Neuron (in vitro differentiated cells): Measurements from ENCODE around the gene ZNF32.

Experiments used
- H2AFZ ChIP-seq: one replicate; pipeline ENCODE4 v1.6.1; 2013; ENCODE audit warnings: low read depth, mild to moderate bottlenecking, inconsistent platforms, low read length, moderate library complexity
- H3K27me3 ChIP-seq: one replicate; pipeline ENCODE4 v1.6.1; 2013; ENCODE audit warnings: low read length; ENCODE audit not compliant: insufficient read depth
- H3K36me3 ChIP-seq: one replicate; pipeline ENCODE4 v1.6.1; 2013; ENCODE audit warnings: low read length; ENCODE audit not compliant: insufficient read depth
- H3K4me1 ChIP-seq: one replicate; pipeline ENCODE4 v1.6.1; 2013; ENCODE audit warnings: low read length; ENCODE audit not compliant: insufficient read depth
- H3K4me3 ChIP-seq: 2 replicates; pipeline ENCODE4 v1.5.1; 2013; ENCODE audit warnings: mild to moderate bottlenecking, low read length, moderate library complexity
- H3K9me3 ChIP-seq: one replicate; pipeline ENCODE4 v1.6.1; 2013; ENCODE audit warnings: low read length

ZNF32 gene

DNA sequence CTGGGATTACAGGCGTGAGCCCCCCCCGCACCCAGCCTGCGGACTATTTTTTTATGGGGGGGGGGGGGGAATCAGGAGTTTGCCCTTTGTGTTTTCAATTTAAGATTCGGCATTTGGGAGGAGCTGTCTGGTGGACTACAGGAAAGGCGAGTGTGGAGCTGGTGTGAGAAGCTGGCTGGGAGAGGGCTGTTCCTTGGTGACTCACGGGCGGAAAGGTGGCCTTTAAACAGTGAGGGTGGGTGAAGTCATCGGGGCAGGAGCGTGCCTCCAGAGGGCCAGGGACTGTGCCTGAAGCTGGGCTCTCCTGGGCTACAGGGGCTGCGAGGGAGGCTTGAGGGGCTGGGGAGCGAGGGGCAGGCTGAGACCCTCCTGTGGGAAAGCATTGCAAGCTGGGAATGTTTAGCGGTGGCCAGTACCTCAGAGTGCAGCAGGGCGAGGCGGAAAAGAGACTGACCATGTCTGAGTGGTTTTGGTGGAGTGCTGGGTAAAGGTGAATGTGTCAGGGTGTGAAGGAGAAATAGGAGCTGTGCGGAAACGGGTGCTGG lies 39.7 kb upstream of the ZNF32 start:
- no peak overlapping the region for H3K4me3 ChIP-seq
- H2AFZ ChIP-seq: no peak overlapping the region
- peaks cover 22% of the 10 kb centered on the region for H3K27me3 ChIP-seq
- no peaks in the 10 kb centered on the region for H3K9me3 ChIP-seq
- no peaks in the 10 kb centered on the region for H3K4me1 ChIP-seq
- no peaks in the 10 kb centered on the region for H3K36me3 ChIP-seq

DNA sequence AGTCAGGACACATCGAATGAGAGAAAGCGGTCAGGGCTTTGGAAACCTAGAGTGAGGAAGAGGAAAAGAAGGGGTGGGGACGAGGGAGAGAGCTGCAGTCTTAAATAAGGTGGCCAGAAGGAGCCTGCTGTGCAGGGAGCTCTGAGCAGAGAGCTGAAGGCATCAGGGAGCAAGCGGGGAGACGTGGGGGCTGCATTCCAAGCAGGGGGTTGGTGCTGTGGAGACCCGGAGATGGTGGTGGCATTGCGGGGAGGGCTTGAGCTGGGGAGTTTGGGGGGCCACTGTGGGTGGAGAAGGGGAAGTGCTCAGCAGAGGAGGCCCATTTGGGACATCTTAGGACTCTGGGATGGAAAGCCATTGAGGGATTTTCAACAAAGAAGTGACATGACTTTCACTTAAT lies 38.7 kb upstream of the ZNF32 start:
- Histone ChIP-seq H3K36me3 (no peaks in the 10 kb centered on the region), H3K4me1 (no peaks in the 10 kb centered on the region), H3K4me3 (no peak overlapping the region), H2AFZ (no peak overlapping the region), H3K27me3 (peaks cover 13% of the 10 kb centered on the region), H3K9me3 (no peaks in the 10 kb centered on the region)

DNA sequence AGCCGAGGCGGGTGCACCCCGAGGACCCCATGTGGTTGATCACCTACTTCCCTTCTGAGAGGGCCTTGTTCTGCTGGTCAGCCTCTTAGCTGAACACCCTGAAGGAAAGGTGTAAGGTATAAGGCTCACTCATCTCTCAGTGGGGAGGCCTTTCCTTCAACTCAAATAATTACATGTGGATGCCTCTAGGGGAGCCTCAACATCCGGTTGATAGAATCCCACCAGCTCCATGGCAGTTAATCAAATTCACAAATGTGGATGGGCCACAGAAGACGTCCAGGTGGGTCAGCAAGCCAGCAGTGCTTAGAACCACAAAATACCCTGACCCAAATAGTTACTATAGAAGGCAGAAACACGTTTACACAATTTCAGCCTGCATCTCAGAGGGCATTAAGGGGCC lies 37.7 kb upstream of the ZNF32 start:
- Histone ChIP-seq H3K4me1 (no peaks in the 10 kb centered on the region), H3K4me3 (no peak overlapping the region), H3K9me3 (no peaks in the 10 kb centered on the region), H3K27me3 (peaks cover 3% of the 10 kb centered on the region), H2AFZ (no peak overlapping the region), H3K36me3 (no peaks in the 10 kb centered on the region)

DNA sequence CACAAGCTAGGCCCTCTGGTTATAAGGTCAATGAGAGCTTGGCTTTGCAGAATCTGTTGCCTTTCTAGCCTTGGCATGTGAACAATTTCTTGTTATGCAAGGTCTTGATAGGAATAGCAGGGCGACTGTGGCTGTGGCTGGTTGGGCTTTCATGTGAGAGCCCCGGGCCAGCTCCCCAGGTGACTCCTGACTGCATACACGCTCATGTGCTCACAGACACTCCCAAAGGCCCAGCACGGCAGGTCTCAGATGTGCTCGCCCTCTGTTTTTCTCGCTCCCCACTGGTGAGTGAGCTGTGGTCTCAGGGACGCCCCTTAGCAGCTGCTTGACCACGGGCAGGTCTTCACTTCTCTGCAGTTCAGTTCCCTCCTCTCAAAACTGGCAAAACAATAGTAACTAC lies 37.1 kb upstream of the ZNF32 start:
- Histone ChIP-seq H3K9me3 (no peaks in the 10 kb centered on the region), H3K27me3 (peaks cover under 1% of the 10 kb centered on the region), H2AFZ (no peak overlapping the region), H3K4me3 (no peak overlapping the region), H3K36me3 (no peaks in the 10 kb centered on the region), H3K4me1 (no peaks in the 10 kb centered on the region)

DNA sequence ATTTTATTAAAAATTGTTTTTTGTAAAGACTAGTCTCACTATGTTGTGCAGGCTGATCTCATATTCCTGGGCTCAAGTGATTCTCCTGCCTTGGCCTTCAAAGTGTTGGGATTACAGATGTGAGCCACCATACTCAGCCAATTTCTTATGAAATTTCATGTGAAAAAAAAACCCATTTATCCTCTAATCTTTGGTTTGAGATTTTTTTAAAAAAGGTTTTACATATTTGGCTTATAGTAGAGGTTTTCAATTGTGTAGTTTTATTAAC lies 35.5 kb upstream of the ZNF32 start:
- no peak overlapping the region for H3K4me3 ChIP-seq
- no peaks in the 10 kb centered on the region for H3K36me3 ChIP-seq
- H3K4me1 ChIP-seq: no peaks in the 10 kb centered on the region
- H2AFZ ChIP-seq: no peak overlapping the region
- peaks cover 4% of the 10 kb centered on the region for H3K27me3 ChIP-seq
- no peaks in the 10 kb centered on the region for H3K9me3 ChIP-seq

DNA sequence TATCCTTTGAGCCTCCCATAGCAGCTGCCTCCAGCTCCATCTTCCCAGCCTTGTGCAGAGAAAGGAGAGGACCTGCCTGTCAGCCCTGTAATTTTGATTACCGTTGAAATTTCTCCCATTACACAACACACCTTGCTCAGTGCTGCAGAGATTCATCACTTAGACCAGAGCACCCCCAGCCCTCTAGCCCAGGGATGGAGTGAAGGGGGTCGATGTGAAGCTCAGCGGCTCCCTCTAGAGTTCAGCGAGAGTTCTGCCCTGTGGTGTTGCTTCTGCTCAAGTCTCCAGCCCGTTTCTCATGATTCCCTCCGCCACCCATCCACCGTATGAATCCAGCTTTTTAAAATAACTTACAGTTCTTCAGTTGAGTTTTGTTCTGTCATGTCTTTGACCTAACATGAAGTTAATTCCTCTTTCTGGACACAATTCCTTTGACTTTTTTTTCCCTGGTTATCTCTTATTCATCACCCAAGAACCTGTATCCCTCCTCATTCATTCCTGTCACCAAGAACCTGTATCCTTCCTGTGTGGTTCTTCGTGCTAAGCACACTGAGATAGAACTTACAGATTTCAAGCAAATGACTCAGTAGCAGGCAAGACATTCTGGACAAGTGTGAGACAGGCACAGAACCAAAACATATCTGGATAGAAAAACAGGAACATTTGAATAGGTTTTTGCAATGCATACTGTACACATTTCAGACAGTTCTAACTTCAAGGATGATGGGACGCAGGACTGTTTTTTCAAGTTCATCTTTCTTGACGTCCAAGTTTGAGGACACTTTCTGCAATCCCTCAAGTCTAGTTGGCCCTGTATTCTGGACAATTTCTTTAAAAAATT lies 35.0 kb upstream of the ZNF32 start:
- no peak overlapping the region for H3K4me3 ChIP-seq
- H3K9me3 ChIP-seq: no peaks in the 10 kb centered on the region
- no peaks in the 10 kb centered on the region for H3K36me3 ChIP-seq
- H3K4me1 ChIP-seq: no peaks in the 10 kb centered on the region
- H3K27me3 ChIP-seq: peaks cover 4% of the 10 kb centered on the region
- H2AFZ ChIP-seq: no peak overlapping the region

DNA sequence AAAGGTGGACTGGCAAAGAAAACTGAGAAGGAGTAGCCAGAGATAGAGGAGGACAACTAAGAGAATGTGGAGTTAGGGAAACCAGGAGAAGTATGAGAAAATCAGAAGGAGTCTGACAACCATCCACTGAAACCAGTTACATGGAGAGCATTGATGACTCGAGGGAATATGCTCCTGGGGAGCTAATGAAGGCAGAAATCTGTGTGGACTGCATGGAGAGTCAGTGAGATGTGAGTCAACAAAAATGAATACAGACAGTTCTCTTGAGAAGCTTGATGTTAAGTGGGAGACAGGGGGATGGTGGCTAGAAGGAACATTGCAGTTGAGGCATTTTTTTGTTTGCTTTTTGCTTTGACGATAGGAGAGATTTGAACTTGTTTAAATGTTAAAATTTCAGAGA lies 34.3 kb upstream of the ZNF32 start:
- no peak overlapping the region for H2AFZ ChIP-seq
- no peaks in the 10 kb centered on the region for H3K36me3 ChIP-seq
- no peak overlapping the region for H3K4me3 ChIP-seq
- H3K4me1 ChIP-seq: no peaks in the 10 kb centered on the region
- H3K27me3 ChIP-seq: peaks cover 4% of the 10 kb centered on the region
- H3K9me3 ChIP-seq: no peaks in the 10 kb centered on the region

DNA sequence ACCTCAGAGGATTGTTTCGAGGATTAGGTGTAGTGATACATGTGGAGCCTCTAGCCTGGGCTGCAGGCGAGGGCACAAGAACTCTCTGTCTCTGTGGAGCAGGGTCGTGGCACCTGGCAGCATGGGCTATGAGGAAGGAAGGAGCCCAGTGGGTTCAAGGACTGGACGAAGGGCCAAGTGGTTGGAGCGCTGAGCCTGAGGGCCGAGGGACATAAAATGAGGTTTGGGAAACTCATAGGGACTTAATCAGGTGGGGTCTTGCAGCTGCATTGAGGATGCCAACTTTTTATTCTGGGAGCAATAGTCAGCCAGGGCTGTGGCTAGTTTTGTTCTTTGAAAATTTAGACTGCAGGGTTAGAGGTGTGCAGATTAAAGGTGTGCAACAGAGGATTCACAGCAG lies 33.0 kb upstream of the ZNF32 start:
- Histone ChIP-seq H2AFZ (no peak overlapping the region), H3K27me3 (peaks cover 4% of the 10 kb centered on the region), H3K4me1 (no peaks in the 10 kb centered on the region), H3K36me3 (no peaks in the 10 kb centered on the region), H3K4me3 (no peak overlapping the region), H3K9me3 (no peaks in the 10 kb centered on the region)

DNA sequence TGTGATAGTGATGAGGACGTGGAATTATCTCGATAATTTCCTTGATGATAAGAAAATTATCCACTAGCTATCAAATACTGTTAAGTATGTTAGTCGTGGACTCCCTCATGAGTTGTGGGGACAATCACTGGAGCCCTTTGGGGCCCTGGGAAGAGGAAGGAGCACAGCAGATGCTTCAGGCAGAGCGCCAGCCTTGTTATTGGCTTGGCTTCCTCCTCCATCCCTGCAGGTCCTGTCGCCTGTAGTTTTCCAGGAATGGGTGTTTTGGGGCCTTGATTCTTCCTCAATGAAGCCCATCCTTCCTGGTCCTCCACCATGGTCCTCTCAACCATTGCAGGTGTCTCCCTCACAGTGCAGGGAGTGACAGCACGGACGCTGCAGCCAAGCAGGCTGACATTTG lies 32.5 kb upstream of the ZNF32 start:
- Histone ChIP-seq H3K4me3 (no peak overlapping the region), H3K9me3 (no peaks in the 10 kb centered on the region), H2AFZ (no peak overlapping the region), H3K36me3 (no peaks in the 10 kb centered on the region), H3K4me1 (no peaks in the 10 kb centered on the region), H3K27me3 (peaks cover 4% of the 10 kb centered on the region)

DNA sequence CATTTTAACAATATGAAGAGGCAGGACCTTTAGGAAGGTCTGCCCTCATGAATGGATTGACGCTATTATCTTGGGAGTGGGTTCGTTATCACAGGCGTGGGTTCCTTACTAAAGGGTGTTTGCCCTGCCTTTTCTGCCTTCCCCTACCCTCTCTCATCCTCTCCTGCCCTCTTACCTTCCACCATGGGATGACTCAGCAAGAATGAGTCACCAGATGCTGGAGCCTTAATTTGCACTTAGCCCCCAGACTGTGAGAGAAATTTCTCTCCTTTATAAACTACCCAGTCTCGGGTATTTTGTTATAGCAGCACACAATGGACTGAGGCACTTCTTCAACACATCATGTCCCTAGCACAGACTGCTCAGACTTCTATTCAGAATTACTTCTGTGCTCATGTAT lies 31.4 kb upstream of the ZNF32 start:
- Histone ChIP-seq H3K9me3 (no peaks in the 10 kb centered on the region), H2AFZ (no peak overlapping the region), H3K4me3 (no peak overlapping the region), H3K27me3 (peaks cover 4% of the 10 kb centered on the region), H3K4me1 (no peaks in the 10 kb centered on the region), H3K36me3 (no peaks in the 10 kb centered on the region)

DNA sequence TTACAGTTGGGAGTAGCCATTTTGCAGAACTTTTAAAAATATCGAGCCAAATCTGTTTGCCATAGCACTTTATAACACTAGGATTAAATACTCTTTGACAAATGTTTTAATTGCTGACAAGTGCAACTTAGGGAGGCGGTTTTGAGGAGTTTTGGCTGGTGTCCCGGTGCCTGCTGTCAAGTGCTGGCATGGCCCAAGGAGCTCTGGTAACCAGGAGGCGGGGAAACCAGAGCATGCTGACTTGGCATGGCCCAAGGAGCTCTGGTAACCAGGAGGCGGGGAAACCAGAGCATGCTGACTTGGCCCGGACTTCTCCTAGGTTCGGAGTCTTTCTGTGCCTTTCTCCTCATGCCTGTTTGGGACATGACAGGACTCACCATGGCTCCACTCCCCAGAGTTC lies 30.8 kb upstream of the ZNF32 start:
- Histone ChIP-seq H3K27me3 (peaks cover 4% of the 10 kb centered on the region), H3K36me3 (no peaks in the 10 kb centered on the region), H2AFZ (no peak overlapping the region), H3K4me1 (no peaks in the 10 kb centered on the region), H3K4me3 (no peak overlapping the region), H3K9me3 (no peaks in the 10 kb centered on the region)

DNA sequence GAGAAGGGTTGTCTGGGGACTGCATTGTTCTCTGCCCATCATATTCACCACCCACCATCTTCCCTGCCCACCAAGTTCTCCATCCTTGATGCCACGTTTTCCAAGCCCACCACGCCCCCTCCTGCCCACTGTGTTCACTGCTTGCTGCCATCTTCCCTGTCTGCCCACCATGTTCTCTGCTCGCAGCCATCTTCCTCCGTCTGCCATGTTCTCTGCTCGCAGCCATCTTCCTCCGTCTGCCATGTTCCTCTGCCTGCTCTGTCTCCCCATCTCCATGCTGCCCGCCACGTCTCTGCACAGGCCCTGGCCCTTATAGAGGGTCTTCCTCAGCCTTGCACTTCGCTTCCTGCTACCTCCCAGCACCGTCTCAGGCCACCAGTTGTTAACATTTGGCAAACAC lies 30.0 kb upstream of the ZNF32 start:
- no peak overlapping the region for H3K4me3 ChIP-seq

DNA sequence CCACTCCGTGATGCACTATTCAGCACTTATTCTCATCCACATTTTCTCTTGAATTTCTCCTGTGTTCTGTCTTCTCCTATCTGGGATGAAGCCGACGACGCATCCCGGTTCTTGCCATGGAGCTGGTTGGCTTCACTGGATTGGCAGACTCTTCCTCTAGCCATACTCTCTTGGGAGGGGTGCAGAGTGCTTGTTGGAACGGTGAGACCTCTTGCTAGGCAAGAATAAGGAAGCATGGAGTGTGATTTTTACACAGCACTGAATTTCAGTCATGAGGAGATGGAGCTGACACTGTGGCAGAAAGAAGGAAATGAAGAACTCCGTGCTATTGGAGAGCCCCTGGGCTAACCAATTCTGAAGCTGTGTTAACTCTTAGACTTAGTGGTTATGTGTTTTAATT lies 28.2 kb upstream of the ZNF32 start:
- H3K4me3 ChIP-seq: no peak overlapping the region
- H2AFZ ChIP-seq: no peak overlapping the region
- no peaks in the 10 kb centered on the region for H3K9me3 ChIP-seq
- no peaks in the 10 kb centered on the region for H3K36me3 ChIP-seq
- no peaks in the 10 kb centered on the region for H3K4me1 ChIP-seq
- peaks cover 4% of the 10 kb centered on the region for H3K27me3 ChIP-seq

More for the DNA sequence above, 30.0 kb upstream of the ZNF32 start:
- no peaks in the 10 kb centered on the region for H3K4me1 ChIP-seq
- no peak overlapping the region for H2AFZ ChIP-seq
- no peaks in the 10 kb centered on the region for H3K9me3 ChIP-seq
- no peaks in the 10 kb centered on the region for H3K36me3 ChIP-seq
- H3K27me3 ChIP-seq: peaks cover 4% of the 10 kb centered on the region

DNA sequence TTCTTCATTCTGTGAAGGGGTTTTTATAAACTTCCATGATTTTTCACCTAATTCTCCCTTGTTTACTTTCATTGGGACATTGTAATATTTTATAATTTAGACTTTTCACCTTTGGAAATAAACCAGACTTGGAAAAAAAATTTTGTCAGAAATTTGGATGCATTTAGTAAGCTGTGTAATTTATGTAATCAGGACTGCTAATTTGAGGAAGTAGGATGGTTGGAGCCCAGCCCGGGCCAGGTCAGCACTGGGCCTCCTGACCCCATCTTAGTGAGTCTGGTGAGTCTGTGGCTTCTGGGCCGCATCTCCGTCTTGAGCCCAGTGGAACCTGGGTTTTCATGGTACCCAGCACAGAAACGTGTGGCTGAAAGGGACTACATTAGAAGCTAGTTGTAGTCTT lies 27.6 kb upstream of the ZNF32 start:
- no peak overlapping the region for H2AFZ ChIP-seq

More for the DNA sequence above, 27.6 kb upstream of the ZNF32 start:
- Histone ChIP-seq H3K9me3 (no peaks in the 10 kb centered on the region), H3K4me1 (no peaks in the 10 kb centered on the region), H3K4me3 (no peak overlapping the region), H3K27me3 (peaks cover 4% of the 10 kb centered on the region), H3K36me3 (no peaks in the 10 kb centered on the region)
